ENCODE results near the gene SMPDL3B. TPM values are rescaled to one million over a fixed set of nuclear protein-coding genes. Genes with fewer than 3 reads are reported as not detected.

SMPDL3B gene
- polyA plus RNA-seq, 2 donors: 0.59 to 0.98 TPM

DNA sequence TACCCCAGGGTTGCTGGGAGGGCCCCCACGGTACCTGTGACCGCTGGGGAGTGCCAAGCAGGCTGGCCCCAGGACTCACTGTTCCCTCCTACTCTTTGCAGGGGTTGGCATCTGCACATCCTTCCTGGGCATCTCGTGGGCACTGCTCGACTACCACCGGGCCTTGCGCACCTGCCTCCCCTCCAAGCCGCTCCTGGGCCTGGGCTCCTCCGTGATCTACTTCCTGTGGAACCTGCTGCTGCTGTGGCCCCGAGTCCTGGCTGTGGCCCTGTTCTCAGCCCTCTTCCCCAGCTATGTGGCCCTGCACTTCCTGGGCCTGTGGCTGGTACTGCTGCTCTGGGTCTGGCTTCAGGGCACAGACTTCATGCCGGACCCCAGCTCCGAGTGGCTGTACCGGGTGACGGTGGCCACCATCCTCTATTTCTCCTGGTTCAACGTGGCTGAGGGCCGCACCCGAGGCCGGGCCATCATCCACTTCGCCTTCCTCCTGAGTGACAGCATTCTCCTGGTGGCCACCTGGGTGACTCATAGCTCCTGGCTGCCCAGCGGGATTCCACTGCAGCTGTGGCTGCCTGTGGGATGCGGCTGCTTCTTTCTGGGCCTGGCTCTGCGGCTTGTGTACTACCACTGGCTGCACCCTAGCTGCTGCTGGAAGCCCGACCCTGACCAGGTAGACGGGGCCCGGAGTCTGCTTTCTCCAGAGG, 31.8 kb downstream of the SMPDL3B start:
- H3K27ac ChIP-seq (ENCODE audit: low read depth in 2 of 2, low read length in 1 of 2): no peak overlapping the region
- H3K27me3 ChIP-seq (ENCODE audit: control insufficient read depth in 1 of 2, insufficient read depth in 2 of 2, low read length in 2 of 2): no peaks in the 10 kb centered on the region
- H3K4me3 ChIP-seq (ENCODE audit: low read depth in 1 of 2, low read length in 2 of 2): no peak overlapping the region
- peaks cover 6 to 17% of the 10 kb centered on the region in 2 donors for H3K36me3 ChIP-seq (ENCODE audit: control insufficient read depth in 2 of 2, insufficient read depth in 2 of 2, low read length in 1 of 2)
- 89 to 90% methylated on average over 24 of the region's 24 CpGs for WGBS, 2 donors
- H3K9me3 ChIP-seq (ENCODE audit: control insufficient read depth in 2 of 2, insufficient read depth in 1 of 2, low read depth in 1 of 2, low read length in 1 of 2): no peaks in the 10 kb centered on the region
- peaks cover 0 to 5% of the 10 kb centered on the region in 2 donors for H3K4me1 ChIP-seq (ENCODE audit: control insufficient read depth in 2 of 2, insufficient read depth in 2 of 2, low read length in 1 of 2)

DNA sequence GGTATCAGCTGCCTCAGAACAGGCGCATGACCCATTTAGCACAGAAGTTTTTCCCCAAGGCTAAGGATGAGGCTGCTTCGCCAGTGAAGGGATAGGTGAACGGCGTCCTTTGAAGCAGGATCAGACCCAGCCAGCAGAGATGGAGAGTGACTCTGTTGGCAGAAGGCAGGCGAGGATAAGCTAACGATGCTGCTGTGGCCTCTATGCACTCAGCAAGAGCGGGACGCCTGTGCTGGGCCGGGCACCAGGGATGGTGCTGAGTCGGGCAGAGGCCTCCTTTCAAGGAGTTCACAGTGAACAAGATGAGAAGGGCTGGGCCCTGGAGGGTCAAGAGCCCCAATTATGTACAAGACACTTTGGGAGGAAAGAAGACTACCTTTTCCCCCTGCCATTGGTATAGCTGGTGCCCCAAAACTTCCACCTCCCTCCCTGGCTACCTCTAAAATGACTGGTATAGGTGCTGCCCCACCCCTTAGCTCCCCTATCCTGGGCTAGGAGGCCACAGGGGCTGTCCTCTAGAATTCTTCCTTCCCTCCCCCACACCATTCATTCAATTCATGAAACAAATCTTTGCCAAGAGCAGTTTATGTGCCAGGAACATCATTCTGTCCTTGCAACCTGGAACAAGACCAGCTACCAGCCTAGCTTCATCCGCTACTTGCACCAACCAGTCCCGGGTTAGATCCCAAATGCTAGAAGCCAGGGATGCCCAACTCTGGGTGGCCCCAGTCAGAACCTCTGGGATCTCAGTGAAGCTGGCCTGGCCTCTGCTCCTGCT, 32.5 kb downstream of the SMPDL3B start:
- no peak overlapping the region for H3K4me3 ChIP-seq (ENCODE audit: low read depth in 1 of 2, low read length in 2 of 2)
- no peaks in the 10 kb centered on the region for H3K9me3 ChIP-seq (ENCODE audit: control insufficient read depth in 2 of 2, insufficient read depth in 1 of 2, low read depth in 1 of 2, low read length in 1 of 2)
- H3K36me3 ChIP-seq (ENCODE audit: control insufficient read depth in 2 of 2, insufficient read depth in 2 of 2, low read length in 1 of 2): peaks cover 6 to 17% of the 10 kb centered on the region in 2 donors
- peak overlapping the region in 1 of 2 donors; percentile 7 for H3K27ac ChIP-seq (ENCODE audit: low read depth in 2 of 2, low read length in 1 of 2)
- no peaks in the 10 kb centered on the region for H3K27me3 ChIP-seq (ENCODE audit: control insufficient read depth in 1 of 2, insufficient read depth in 2 of 2, low read length in 2 of 2)
- 89 to 91% methylated on average over 12 of the region's 12 CpGs for WGBS, 2 donors
- H3K4me1 ChIP-seq (ENCODE audit: control insufficient read depth in 2 of 2, insufficient read depth in 2 of 2, low read length in 1 of 2): peaks cover 0 to 4% of the 10 kb centered on the region in 2 donors

DNA sequence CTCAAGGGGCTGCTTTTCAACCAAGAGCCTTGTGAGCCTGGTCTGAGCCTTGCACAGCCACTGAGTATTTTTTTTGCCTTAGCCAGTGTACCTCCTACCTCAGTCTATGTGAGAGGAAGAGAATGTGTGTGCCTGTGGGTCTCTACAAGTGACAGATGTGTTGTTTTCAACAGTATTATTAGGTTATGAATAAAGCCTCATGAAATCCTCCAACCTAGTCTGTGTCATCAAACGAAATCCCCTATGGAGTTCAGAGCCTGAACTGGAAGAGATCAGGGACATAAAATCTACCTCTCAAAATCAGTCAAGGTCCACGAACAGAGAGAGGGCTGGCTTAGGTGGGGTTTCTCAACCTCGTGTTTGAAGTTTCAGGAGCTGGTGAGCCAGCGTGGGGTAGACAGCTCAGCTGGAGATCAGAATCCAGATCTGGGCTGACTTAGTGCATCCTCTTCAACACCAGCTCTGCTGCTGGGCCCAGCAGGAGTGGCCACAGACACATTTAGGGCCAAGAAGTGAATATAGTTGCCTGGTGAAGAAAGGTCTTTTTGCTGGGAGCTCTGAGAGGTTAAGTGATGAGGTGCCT, 33.2 kb downstream of the SMPDL3B start:
- H3K4me1 ChIP-seq (ENCODE audit: control insufficient read depth in 2 of 2, insufficient read depth in 2 of 2, low read length in 1 of 2): peaks cover 0 to 4% of the 10 kb centered on the region in 2 donors
- peak overlapping the region in 1 of 2 donors; percentile 26 for H3K27ac ChIP-seq (ENCODE audit: low read depth in 2 of 2, low read length in 1 of 2)

DNA sequence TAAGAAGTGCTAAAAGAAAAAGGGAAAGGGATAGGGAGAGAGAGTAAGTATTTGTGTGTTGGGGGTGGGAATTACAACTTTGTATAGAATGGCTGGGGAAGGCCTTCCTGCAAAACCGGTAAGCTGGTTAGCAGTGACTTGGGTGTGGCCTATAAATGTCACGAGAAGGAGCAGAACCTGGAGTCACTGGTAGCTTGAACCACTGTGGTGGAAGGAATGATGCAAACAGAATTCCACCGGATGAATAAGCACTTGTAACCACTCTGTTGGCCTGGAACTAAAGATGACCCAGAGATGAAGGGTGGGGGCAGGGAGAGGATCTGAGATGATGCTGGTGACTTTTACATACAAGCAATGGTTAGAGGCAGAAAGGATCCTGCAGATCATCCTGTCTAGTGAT, 33.9 kb downstream of the SMPDL3B start:
- H3K9me3 ChIP-seq (ENCODE audit: control insufficient read depth in 2 of 2, insufficient read depth in 1 of 2, low read depth in 1 of 2, low read length in 1 of 2): no peaks in the 10 kb centered on the region
- no peak overlapping the region for H3K4me3 ChIP-seq (ENCODE audit: low read depth in 1 of 2, low read length in 2 of 2)
- peaks cover 0 to 4% of the 10 kb centered on the region in 2 donors for H3K4me1 ChIP-seq (ENCODE audit: control insufficient read depth in 2 of 2, insufficient read depth in 2 of 2, low read length in 1 of 2)
- 39 to 61% methylated on average over 3 of the region's 3 CpGs for WGBS, 2 donors
- no peaks in the 10 kb centered on the region for H3K27me3 ChIP-seq (ENCODE audit: control insufficient read depth in 1 of 2, insufficient read depth in 2 of 2, low read length in 2 of 2)
- peaks cover 6 to 13% of the 10 kb centered on the region in 2 donors for H3K36me3 ChIP-seq (ENCODE audit: control insufficient read depth in 2 of 2, insufficient read depth in 2 of 2, low read length in 1 of 2)
- no peak overlapping the region for H3K27ac ChIP-seq (ENCODE audit: low read depth in 2 of 2, low read length in 1 of 2)

More for the DNA sequence above, 33.2 kb downstream of the SMPDL3B start:
- 83 to 90% methylated on average over 4 of the region's 4 CpGs for WGBS, 2 donors
- Histone ChIP-seq H3K4me3 (ENCODE audit: low read depth in 1 of 2, low read length in 2 of 2) (no peak overlapping the region), H3K36me3 (ENCODE audit: control insufficient read depth in 2 of 2, insufficient read depth in 2 of 2, low read length in 1 of 2) (peaks cover 6 to 17% of the 10 kb centered on the region in 2 donors), H3K27me3 (ENCODE audit: control insufficient read depth in 1 of 2, insufficient read depth in 2 of 2, low read length in 2 of 2) (no peaks in the 10 kb centered on the region), H3K9me3 (ENCODE audit: control insufficient read depth in 2 of 2, insufficient read depth in 1 of 2, low read depth in 1 of 2, low read length in 1 of 2) (no peaks in the 10 kb centered on the region)

DNA sequence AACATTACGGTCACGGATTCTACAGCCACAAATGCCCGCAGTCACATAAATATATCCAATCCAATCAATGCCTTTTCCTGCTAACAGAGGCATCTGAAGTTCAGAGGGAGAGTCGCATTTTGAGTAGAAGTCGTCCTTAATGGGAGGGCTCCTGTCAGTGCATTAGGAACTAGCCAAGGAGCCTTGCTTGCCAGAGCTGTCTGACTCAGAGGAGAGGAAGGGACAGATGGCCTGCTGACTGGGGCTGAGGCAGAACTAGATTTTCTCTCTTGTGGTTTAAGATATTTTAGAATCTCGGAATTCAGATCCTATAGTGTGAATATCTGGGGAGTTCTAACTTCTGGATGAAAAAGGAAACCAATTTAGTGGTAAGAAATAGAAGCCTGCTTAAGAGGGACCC, 35.6 kb downstream of the SMPDL3B start:
- H3K36me3 ChIP-seq (ENCODE audit: control insufficient read depth in 2 of 2, insufficient read depth in 2 of 2, low read length in 1 of 2): peaks cover 3 to 16% of the 10 kb centered on the region in 2 donors
- 78 to 83% methylated on average over 6 of the region's 6 CpGs for WGBS, 2 donors
- H3K27me3 ChIP-seq (ENCODE audit: control insufficient read depth in 1 of 2, insufficient read depth in 2 of 2, low read length in 2 of 2): no peaks in the 10 kb centered on the region
- no peak overlapping the region for H3K4me3 ChIP-seq (ENCODE audit: low read depth in 1 of 2, low read length in 2 of 2)
- H3K27ac ChIP-seq (ENCODE audit: low read depth in 2 of 2, low read length in 1 of 2): peak overlapping the region in 1 of 2 donors; percentile 18
- no peaks in the 10 kb centered on the region for H3K9me3 ChIP-seq (ENCODE audit: control insufficient read depth in 2 of 2, insufficient read depth in 1 of 2, low read depth in 1 of 2, low read length in 1 of 2)
- H3K4me1 ChIP-seq (ENCODE audit: control insufficient read depth in 2 of 2, insufficient read depth in 2 of 2, low read length in 1 of 2): peaks cover 0 to 4% of the 10 kb centered on the region in 2 donors

DNA sequence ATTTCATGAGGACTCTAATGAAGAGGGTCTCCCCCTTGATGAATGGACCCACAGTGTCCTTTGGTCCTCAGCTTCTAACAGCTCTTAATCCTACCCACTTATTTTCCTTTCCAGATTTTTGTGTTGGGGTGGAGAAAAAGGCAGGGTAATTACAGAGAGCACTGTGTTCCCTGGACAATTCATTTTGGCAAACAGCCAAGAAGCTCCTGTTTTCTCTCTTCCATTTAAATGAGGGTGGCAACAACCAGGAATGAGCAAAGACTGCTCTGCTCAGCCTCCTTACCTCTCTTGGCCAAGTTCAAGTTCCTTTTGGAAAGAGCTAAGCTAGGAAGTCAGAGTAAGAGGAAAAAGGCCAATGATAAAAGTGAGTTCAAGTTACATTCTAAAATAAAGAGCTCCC, 36.9 kb downstream of the SMPDL3B start:
- Histone ChIP-seq H3K27me3 (ENCODE audit: control insufficient read depth in 1 of 2, insufficient read depth in 2 of 2, low read length in 2 of 2) (no peaks in the 10 kb centered on the region), H3K36me3 (ENCODE audit: control insufficient read depth in 2 of 2, insufficient read depth in 2 of 2, low read length in 1 of 2) (peaks cover 3 to 9% of the 10 kb centered on the region in 2 donors), H3K4me1 (ENCODE audit: control insufficient read depth in 2 of 2, insufficient read depth in 2 of 2, low read length in 1 of 2) (no peaks in the 10 kb centered on the region), H3K4me3 (ENCODE audit: low read depth in 1 of 2, low read length in 2 of 2) (no peak overlapping the region), H3K27ac (ENCODE audit: low read depth in 2 of 2, low read length in 1 of 2) (peak overlapping the region in 1 of 2 donors; percentile 26), H3K9me3 (ENCODE audit: control insufficient read depth in 2 of 2, insufficient read depth in 1 of 2, low read depth in 1 of 2, low read length in 1 of 2) (no peaks in the 10 kb centered on the region)

DNA sequence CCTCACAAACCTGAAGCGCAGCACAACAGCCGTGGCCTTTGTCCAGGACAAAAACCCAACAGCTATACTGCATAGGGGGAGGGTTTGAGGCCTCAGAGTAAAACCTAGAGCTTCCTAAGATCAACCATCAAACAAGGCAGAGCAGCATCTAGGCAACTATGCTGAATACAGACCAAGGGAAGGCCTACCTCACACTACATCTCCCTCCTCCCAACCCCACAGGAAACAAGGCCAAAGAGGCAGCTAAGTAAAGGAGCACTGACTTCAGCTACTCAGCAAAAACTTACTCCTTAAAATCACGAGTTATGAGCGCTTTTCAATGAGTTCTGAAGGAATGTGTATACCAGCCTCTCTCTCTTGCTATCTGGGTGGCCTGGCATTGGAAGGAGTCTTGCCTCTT, 37.3 kb downstream of the SMPDL3B start:
- Histone ChIP-seq H3K36me3 (ENCODE audit: control insufficient read depth in 2 of 2, insufficient read depth in 2 of 2, low read length in 1 of 2) (peaks cover 1 to 5% of the 10 kb centered on the region in 2 donors), H3K4me3 (ENCODE audit: low read depth in 1 of 2, low read length in 2 of 2) (no peak overlapping the region), H3K9me3 (ENCODE audit: control insufficient read depth in 2 of 2, insufficient read depth in 1 of 2, low read depth in 1 of 2, low read length in 1 of 2) (no peaks in the 10 kb centered on the region), H3K27ac (ENCODE audit: low read depth in 2 of 2, low read length in 1 of 2) (peak overlapping the region in 1 of 2 donors; percentile 26), H3K4me1 (ENCODE audit: control insufficient read depth in 2 of 2, insufficient read depth in 2 of 2, low read length in 1 of 2) (no peaks in the 10 kb centered on the region), H3K27me3 (ENCODE audit: control insufficient read depth in 1 of 2, insufficient read depth in 2 of 2, low read length in 2 of 2) (no peaks in the 10 kb centered on the region)
- WGBS, 2 donors: 80 to 89% methylated on average over 4 of the region's 4 CpGs

DNA sequence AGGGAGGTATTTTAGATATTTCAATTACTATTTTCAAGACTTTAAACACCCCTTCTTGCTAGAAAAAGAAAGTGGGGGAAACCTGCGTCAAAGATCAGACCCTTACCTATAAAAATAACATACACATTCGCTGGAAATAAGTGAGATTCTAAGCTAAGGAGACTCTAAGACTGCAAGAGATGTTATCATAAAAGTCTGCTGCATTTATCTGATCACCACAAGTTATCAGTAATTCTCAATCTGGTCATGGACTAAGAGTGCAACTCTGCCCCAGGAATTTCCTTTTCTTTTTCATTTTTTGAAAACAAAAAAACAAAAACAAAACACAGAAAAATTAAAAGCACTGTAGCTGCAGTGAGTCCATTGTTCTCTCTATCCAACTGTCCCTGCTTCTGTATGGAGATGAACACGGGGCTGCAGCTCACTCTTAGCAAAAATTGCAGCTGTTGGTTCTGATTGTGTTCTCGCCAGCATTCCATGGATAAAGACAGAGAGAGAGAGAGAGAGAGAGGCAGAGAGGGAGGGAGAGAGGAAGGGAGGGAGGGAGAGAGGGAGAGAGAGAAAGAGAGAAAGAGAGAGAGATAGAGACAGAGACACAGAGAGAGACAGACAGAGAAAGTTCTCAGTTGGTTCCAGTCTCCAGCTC, 39.1 kb downstream of the SMPDL3B start:
- Histone ChIP-seq H3K4me3 (ENCODE audit: low read depth in 1 of 2, low read length in 2 of 2) (no peak overlapping the region), H3K27me3 (ENCODE audit: control insufficient read depth in 1 of 2, insufficient read depth in 2 of 2, low read length in 2 of 2) (no peaks in the 10 kb centered on the region), H3K36me3 (ENCODE audit: control insufficient read depth in 2 of 2, insufficient read depth in 2 of 2, low read length in 1 of 2) (peaks cover 0 to 4% of the 10 kb centered on the region in 2 donors), H3K9me3 (ENCODE audit: control insufficient read depth in 2 of 2, insufficient read depth in 1 of 2, low read depth in 1 of 2, low read length in 1 of 2) (no peaks in the 10 kb centered on the region), H3K27ac (ENCODE audit: low read depth in 2 of 2, low read length in 1 of 2) (no peak overlapping the region), H3K4me1 (ENCODE audit: control insufficient read depth in 2 of 2, insufficient read depth in 2 of 2, low read length in 1 of 2) (no peaks in the 10 kb centered on the region)
- WGBS, 2 donors: 84 to 90% methylated on average over 4 of the region's 4 CpGs

DNA sequence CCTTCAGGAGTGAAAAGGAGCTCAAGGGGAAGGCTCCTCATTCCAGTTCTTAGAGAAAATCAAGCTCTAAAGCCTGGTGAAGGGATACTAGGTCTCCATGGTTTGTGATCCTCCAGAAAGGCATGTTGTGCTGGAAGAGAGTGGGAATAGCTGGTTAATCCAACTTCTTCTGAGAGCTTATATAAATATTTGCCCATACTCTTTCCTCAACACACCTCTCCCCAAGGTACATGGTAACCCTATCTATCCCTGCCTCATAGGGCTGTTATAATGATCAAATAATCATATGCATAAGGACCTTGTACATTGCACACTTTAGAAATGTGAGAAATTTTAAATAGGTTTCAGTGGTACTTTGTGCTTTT, 39.6 kb downstream of the SMPDL3B start:
- Histone ChIP-seq H3K27ac (ENCODE audit: low read depth in 2 of 2, low read length in 1 of 2) (no peak overlapping the region), H3K36me3 (ENCODE audit: control insufficient read depth in 2 of 2, insufficient read depth in 2 of 2, low read length in 1 of 2) (peaks cover 0 to 4% of the 10 kb centered on the region in 2 donors), H3K4me1 (ENCODE audit: control insufficient read depth in 2 of 2, insufficient read depth in 2 of 2, low read length in 1 of 2) (no peaks in the 10 kb centered on the region)

More for the DNA sequence above, 39.6 kb downstream of the SMPDL3B start:
- Histone ChIP-seq H3K27me3 (ENCODE audit: control insufficient read depth in 1 of 2, insufficient read depth in 2 of 2, low read length in 2 of 2) (no peaks in the 10 kb centered on the region), H3K9me3 (ENCODE audit: control insufficient read depth in 2 of 2, insufficient read depth in 1 of 2, low read depth in 1 of 2, low read length in 1 of 2) (no peaks in the 10 kb centered on the region), H3K4me3 (ENCODE audit: low read depth in 1 of 2, low read length in 2 of 2) (no peak overlapping the region)
